Measurements from ENCODE around the gene ICE1.

Gene ICE1

DNA sequence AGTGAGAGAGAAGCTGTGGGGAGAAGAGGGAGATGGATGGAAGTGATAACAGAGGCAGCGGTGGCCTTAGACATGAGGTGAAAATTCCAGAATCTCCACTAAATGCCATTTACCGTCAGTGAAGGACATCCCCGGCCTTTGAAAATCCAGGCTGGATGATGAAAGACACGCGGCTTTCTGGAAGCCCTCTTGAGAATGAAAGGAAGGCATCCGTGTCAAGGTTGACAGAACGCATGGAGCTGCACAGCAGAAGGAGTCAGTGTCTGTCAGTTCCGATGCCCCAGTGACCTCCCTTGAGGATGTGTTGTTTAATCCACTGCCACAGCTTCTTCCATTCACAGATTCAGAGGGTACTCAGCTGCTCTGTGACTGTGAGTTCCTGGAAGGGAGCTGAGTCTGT, 114.9 kb downstream of the ICE1 start:
- DNase-seq (ENCODE audit: low read depth in 2 of 2): no peak

DNA sequence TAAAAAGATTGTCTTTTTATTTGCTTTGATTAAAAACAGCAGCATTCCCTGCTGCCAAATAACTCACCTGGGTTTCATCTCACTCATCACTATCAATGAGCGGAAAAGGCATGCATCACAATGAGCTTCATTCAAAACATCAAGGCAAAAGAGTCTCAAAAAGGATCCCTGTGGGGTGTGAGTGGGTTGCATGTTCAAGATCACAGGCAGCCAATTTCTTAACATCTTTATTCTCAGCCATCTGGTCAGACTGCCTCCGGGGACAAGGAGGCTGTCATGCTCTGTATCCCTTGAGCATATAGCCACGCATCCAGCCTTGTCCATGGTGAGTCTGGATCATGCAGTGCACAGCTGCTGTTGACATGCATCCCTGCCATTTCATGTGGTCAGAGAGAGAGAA, 117.1 kb downstream of the ICE1 start:
- DNase-seq (ENCODE audit: low read depth in 2 of 2): no peak

All from stimulated activated CD8-positive, alpha-beta memory T cell treated with anti-CD3 and anti-CD28 coated beads, Interleukin-7, amount 100 ng/mL, for 1 hour (primary cell).